NCI-H1105 treated with DMSO at 0.1 percent for 48 hours (cell line): ENCODE results near the gene GPC5.
A peak's percentile ranks its signal among the peaks of the same experiment; 100 is the strongest.

ENCODE experiments used
- DNase-seq: peaks from one replicate; lab custom pipeline; 2025; lab: John Stamatoyannopoulos, UW

The GPC5 gene

DNA sequence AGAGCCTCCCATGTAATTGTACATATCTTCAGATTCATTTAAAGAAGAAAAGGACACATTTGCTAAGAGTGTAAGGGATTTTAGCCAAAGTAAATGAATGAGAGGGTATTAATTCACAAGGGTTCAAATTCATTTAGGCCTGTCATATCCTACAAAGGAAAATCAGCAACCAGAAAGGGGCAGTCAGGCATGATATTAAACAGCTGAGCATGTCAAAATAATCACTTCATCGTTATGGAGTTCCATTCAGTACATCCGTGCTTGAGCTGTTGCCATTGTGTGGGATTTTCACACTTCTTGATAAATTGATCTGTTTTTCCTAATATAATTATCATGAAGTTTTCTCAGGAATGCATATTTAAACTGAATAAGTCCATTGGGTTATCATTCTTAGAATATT, 567.1 kb downstream of the GPC5 start:
- DNase-seq = no peak

- DNase-seq = no peak
These were observed 580.1 kb downstream of the GPC5 start for GRCh38 chr13:91978571-91978970.

DNA sequence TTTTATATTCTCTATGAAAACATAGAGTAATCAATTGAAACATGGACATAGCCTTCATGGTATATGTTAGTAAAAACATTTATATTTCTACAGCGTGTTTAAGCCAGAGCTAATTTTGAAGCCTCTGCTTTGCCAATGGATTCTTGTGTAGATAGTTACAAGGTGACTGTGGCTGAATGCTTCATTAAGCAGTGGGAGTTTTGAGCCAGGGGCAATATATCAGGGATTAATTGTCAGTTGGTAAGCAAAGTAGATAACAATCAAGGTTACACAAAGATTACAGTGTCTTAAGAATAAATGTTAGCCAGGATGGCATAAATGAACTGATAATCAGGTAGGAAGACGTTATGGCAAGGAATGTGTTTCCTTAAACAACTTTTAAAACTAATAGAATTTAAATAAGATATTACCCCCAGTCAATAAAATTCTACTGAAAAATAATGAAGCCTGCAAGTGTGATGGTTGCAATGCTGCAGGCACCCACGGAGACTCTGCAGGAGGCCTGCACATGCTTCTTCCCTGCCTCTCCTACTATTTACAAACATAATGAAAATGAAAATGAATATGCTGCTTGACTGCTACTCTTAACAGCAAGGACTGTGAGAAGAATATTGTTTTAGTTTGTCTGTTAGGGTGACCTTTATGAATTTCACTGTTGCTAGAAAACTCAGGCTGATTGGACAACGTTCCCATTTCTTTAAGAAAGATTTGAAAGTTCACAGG, 588.5 kb downstream of the GPC5 start:
- DNase-seq = no peak

- no peak for DNase-seq
These were observed 589.9 kb downstream of the GPC5 start for GRCh38 chr13:91988331-91988730.

GRCh38 chr13:92012787-92013186, 614.4 kb downstream of the GPC5 start:
- DNase-seq = no peak

DNA sequence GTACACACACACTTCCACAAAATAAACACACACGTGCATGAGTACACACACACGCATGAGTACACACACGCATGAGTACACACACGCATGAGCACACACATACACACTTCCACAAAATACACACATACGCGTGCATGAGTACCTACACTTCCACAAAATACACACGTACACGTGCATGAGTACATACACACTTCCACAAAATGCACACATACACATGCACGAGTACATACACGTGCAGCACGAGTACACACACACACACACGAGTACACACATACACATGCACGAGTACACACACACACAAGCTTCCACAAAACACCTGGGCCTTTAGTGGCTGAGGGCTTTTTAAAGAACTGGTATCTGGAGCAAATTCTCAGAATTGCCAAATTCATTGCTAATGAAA, 619.3 kb downstream of the GPC5 start:
- no peak for DNase-seq

GRCh38 chr13:92028695-92029094, 630.3 kb downstream of the GPC5 start:
- no peak for DNase-seq

- no peak for DNase-seq
These were observed 631.2 kb downstream of the GPC5 start for GRCh38 chr13:92029641-92030040.

GRCh38 chr13:92038905-92039304, 640.5 kb downstream of the GPC5 start:
- DNase-seq = no peak

DNA sequence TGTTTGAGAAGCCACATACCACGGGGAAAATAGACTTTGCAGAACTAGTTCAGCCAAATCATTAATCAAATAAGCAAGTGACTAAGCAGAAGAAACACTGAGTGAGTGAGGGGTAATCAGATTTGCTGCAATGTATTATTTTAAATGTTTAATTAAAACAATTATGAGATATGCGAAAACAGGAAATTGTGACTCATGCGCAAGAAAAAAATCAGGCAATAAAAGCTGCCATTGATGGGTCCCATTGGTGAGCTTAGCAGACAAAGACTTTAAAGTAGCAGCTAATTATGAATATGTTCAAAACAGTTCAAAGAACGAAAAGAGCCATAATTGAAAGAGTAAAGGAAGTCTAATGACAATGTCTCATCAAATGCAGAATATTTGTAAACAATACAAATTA, 644.1 kb downstream of the GPC5 start:
- no peak for DNase-seq

- no peak for DNase-seq
These were observed 645.9 kb downstream of the GPC5 start for GRCh38 chr13:92044351-92044750.

GRCh38 chr13:92054389-92054788, 656.0 kb downstream of the GPC5 start:
- DNase-seq = no peak

GRCh38 chr13:92074658-92075057, 676.2 kb downstream of the GPC5 start:
- DNase-seq = no peak

GRCh38 chr13:92097337-92097903, 699.0 kb downstream of the GPC5 start:
- no peak for DNase-seq

GRCh38 chr13:92101801-92102200, 703.4 kb downstream of the GPC5 start:
- DNase-seq = no peak

GRCh38 chr13:92103689-92104153, 705.3 kb downstream of the GPC5 start:
- DNase-seq = peak; percentile 40

- no peak for DNase-seq
These were observed 723.9 kb downstream of the GPC5 start for GRCh38 chr13:92122186-92122853.

DNA sequence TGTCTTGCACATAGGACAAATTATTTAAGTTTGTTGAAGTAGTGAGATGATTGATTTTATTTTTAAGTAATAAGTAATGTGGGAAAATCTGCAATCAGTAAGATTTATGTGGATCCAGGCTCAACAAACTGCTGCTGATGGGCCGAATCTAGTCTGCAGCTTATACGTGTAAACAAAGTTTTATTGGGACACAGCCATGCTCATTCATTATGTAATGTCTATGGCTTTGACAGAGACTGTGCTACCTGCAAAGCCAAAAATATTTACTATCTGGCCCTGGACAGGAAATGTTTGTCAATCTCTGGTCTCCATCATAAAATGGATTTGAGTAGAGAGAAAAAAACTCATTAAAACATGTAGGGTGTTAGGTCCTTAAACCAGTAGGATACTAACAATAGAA, 728.0 kb downstream of the GPC5 start:
- no peak for DNase-seq

GRCh38 chr13:92135509-92135908, 737.1 kb downstream of the GPC5 start:
- no peak for DNase-seq

GRCh38 chr13:92136449-92137155, 738.2 kb downstream of the GPC5 start:
- DNase-seq = no peak

DNA sequence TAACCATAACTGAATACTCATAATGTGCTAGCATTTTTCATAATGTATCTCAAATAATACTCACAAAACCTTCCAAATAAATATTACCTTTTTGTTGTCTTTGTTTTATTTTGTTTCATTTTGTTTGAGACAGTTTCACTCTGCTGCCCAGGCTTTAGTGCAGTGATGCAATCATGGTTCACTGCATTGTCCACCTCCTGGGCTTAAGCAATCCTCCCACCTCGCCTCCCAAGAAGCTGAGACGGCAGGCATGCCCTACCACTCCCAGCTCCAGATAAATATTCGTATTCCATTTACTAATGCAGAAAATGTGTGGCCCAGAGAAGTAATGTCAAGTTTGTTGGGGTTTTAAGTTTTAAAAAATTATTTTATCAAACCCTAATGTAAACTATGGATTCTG, 739.1 kb downstream of the GPC5 start:
- DNase-seq = no peak

DNA sequence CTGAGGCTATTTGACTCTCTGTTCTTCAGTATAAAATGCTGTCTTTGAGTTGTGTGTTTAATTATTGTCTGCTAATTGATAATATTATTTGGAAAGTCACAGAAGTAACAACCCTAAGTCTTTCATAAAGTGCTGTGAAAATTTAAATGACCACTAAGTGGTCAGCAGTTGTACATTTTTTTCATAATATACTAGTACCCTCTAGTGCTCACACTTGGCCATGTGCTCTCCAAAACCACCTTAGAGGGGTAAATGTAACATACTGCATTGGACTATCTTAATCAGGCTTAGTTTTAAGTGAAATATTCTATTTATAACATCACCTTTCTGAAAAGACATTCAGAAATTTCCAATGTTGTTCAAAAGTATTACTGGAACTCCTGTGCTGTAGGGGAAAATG, 745.3 kb downstream of the GPC5 start:
- DNase-seq = no peak

DNA sequence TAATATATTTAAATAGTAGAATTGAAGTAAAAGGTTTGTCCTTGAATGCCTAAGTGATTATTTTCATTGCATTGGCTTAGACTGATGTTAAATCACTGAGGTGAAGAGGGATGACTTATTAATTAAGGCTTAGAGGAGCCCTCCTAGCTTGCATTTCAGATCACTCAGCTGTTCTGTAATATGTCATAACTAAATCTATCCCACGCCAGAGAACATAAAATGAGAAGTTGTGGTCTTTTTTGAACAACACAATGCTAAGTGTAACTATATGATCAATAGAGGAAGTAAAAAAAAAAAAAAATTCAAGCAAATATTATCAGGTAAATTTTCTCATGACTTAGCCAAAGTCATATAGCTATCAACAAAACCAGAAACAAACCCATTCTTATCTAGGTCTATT, 752.2 kb downstream of the GPC5 start:
- no peak for DNase-seq
